ENCODE measurements around the gene AGBL5. TPM values are rescaled to one million over a fixed set of nuclear protein-coding genes. Genes with fewer than 3 reads are reported as not detected.

Gene AGBL5
- total and polyA plus RNA-seq, 4 donors: 8.6 to 22.3 (median 14.4) TPM

DNA sequence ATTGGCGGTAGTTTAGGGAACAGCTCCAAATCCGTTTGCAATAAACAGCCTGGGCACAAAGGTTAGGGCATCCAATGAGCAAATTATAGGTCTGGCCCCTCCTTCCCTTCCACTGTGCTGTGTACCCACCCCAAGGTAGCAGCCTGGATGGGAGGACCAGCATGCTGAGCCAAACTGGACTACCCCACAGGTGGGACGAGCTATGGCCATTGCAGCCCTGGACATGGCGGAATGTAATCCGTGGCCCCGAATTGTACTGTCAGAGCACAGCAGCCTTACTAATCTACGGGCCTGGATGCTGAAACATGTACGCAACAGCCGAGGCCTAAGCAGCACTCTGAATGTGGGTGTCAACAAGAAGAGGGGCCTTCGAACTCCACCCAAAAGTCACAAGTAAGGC, 6.7 kb downstream of the AGBL5 start:
- 94 to 96% methylated on average over 10 of the region's 10 CpGs for WGBS, 2 donors
- H3K4me1 ChIP-seq (ENCODE audit: control insufficient read depth in 5 of 5, insufficient read depth in 5 of 5, low read length in 5 of 5): no peaks in the 10 kb centered on the region
- no peak overlapping the region for H3K9ac ChIP-seq (ENCODE audit: insufficient read depth in 1 of 2, low read length in 2 of 2)
- H3K36me3 ChIP-seq (ENCODE audit: control insufficient read depth in 4 of 4, insufficient read depth in 4 of 4, low read length in 4 of 4): peaks cover 5 to 59% (median 47%) of the 10 kb centered on the region in 4 donors
- DNase-seq: no peak
- H3K4me3 ChIP-seq: no peak overlapping the region
- no peak for ATAC-seq (ENCODE audit: insufficient read depth, low FRiP score)
- H3K27me3 ChIP-seq (ENCODE audit: control insufficient read depth in 3 of 3, insufficient read depth in 3 of 3, low read length in 2 of 3): no peaks in the 10 kb centered on the region
- TF ChIP-seq, protein P1, sequence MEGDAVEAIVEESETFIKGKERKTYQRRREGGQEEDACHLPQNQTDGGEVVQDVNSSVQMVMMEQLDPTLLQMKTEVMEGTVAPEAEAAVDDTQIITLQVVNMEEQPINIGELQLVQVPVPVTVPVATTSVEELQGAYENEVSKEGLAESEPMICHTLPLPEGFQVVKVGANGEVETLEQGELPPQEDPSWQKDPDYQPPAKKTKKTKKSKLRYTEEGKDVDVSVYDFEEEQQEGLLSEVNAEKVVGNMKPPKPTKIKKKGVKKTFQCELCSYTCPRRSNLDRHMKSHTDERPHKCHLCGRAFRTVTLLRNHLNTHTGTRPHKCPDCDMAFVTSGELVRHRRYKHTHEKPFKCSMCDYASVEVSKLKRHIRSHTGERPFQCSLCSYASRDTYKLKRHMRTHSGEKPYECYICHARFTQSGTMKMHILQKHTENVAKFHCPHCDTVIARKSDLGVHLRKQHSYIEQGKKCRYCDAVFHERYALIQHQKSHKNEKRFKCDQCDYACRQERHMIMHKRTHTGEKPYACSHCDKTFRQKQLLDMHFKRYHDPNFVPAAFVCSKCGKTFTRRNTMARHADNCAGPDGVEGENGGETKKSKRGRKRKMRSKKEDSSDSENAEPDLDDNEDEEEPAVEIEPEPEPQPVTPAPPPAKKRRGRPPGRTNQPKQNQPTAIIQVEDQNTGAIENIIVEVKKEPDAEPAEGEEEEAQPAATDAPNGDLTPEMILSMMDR (IDR thresholded peaks at IDR 0.05; ENCODE audit: control extremely low read depth, extremely low read depth): no peak
- H3K9me3 ChIP-seq (ENCODE audit: control insufficient read depth in 4 of 4, insufficient read depth in 3 of 4, low read length in 3 of 4): no peaks in the 10 kb centered on the region
- no peak overlapping the region for H3K27ac ChIP-seq (ENCODE audit: low read depth in 1 of 2, low read length in 1 of 2)

DNA sequence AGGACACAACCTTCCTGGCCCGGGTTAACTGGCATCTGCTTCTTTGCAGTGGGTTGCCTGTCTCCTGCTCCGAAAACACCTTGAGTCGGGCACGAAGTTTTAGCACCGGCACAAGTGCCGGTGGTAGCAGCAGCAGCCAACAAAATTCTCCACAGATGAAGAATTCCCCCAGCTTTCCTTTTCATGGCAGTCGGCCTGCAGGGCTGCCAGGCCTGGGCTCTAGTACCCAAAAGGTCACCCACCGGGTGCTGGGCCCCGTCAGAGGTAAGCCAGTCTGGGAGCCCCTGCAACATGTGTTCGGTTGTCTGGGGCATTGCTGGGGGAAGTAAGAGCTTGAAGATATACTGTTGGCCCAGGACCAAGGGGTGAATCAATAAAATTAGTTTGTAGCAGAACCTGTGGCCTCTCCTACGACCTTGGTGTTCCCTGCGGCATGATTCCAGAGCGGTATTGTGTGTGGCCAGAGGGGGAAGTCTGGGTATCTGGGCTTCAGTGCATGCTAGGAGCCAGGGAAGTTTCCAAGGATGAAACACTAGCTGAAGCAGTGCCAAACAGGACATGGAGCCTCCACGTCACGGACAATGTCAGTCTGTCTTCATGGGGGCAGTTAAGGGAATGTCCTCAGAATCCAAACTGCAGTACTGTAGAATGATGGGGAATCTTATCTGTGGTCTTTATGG, 7.8 kb downstream of the AGBL5 start:
- Histone ChIP-seq H3K27ac (ENCODE audit: low read depth in 1 of 2, low read length in 1 of 2) (no peak overlapping the region), H3K36me3 (ENCODE audit: control insufficient read depth in 4 of 4, insufficient read depth in 4 of 4, low read length in 4 of 4) (peaks cover 5 to 51% (median 41%) of the 10 kb centered on the region in 4 donors), H3K27me3 (ENCODE audit: control insufficient read depth in 3 of 3, insufficient read depth in 3 of 3, low read length in 2 of 3) (no peaks in the 10 kb centered on the region), H3K9me3 (ENCODE audit: control insufficient read depth in 4 of 4, insufficient read depth in 3 of 4, low read length in 3 of 4) (no peaks in the 10 kb centered on the region), H3K9ac (ENCODE audit: insufficient read depth in 1 of 2, low read length in 2 of 2) (no peak overlapping the region), H3K4me1 (ENCODE audit: control insufficient read depth in 5 of 5, insufficient read depth in 5 of 5, low read length in 5 of 5) (peaks cover 0 to 6% (median 0%) of the 10 kb centered on the region in 5 donors), H3K4me3 (no peak overlapping the region)
- 79 to 91% methylated on average over 15 of the region's 15 CpGs for WGBS, 2 donors
- DNase-seq (no peak), ATAC-seq (ENCODE audit: insufficient read depth, low FRiP score) (no peak)
- TF ChIP-seq, protein P1 (IDR thresholded peaks at IDR 0.05; ENCODE audit: control extremely low read depth, extremely low read depth): no peak

DNA sequence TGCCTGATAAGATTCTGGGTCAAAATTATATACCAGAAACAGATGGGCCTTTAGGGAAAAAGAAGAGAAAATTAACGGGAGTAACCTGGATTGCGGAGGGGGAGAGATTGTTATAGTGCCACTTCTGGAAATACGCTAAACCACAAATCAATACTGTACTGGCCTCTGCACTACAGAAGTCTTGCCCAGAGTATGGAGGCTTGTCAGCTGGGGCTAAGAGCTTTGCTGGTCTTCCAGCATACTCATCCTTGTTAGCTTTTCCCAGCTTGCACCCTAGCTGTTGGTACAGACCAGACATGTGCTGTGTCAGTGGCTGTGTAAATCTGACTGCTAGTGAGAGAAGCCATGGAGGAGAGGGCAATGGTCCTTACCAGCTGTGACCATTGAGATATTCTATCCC, 8.9 kb downstream of the AGBL5 start:
- WGBS, 2 donors: 95% methylated on average over 3 of the region's 3 CpGs
- Histone ChIP-seq H3K4me1 (ENCODE audit: control insufficient read depth in 5 of 5, insufficient read depth in 5 of 5, low read length in 5 of 5) (peaks cover 0 to 8% (median 0%) of the 10 kb centered on the region in 5 donors), H3K27me3 (ENCODE audit: control insufficient read depth in 3 of 3, insufficient read depth in 3 of 3, low read length in 2 of 3) (no peaks in the 10 kb centered on the region), H3K36me3 (ENCODE audit: control insufficient read depth in 4 of 4, insufficient read depth in 4 of 4, low read length in 4 of 4) (peaks cover 5 to 45% (median 34%) of the 10 kb centered on the region in 4 donors), H3K27ac (ENCODE audit: low read depth in 1 of 2, low read length in 1 of 2) (no peak overlapping the region), H3K4me3 (no peak overlapping the region), H3K9me3 (ENCODE audit: control insufficient read depth in 4 of 4, insufficient read depth in 3 of 4, low read length in 3 of 4) (no peaks in the 10 kb centered on the region), H3K9ac (ENCODE audit: insufficient read depth in 1 of 2, low read length in 2 of 2) (no peak overlapping the region)
- ATAC-seq (ENCODE audit: insufficient read depth, low FRiP score) (no peak), DNase-seq (no peak)
- TF ChIP-seq, protein P1 (IDR thresholded peaks at IDR 0.05; ENCODE audit: control extremely low read depth, extremely low read depth): no peak
